ENCODE data around the gene SNAPC3. TPM values are rescaled to one million over a fixed set of nuclear protein-coding genes. Genes with fewer than 3 reads are reported as not detected.
"Not testable (repeated sequence)": the region's sequence is repeated elsewhere in the genome, so short reads cannot be mapped to it uniquely, and the experiment has no call there.

Gene SNAPC3
- total RNA-seq, 1 experiment from 2014 or later = 21.9 TPM

GRCh38 chr9:15438891-15439290 is 16.2 kb downstream of the SNAPC3 start:
- Mint-ChIP-seq H3K9me3 (ENCODE audit: unreplicated experiment) (no peaks in the 10 kb centered on the region), H3K36me3 (ENCODE audit: insufficient read depth, unreplicated experiment) (peaks cover 78% of the 10 kb centered on the region), H3K27ac (ENCODE audit: low read depth, unreplicated experiment) (peak overlapping the region; percentile 42), H3K4me1 (ENCODE audit: insufficient read depth, unreplicated experiment) (no peaks in the 10 kb centered on the region), H3K27me3 (ENCODE audit: insufficient read depth, unreplicated experiment) (no peaks in the 10 kb centered on the region), H3K4me3 (ENCODE audit: unreplicated experiment) (no peak overlapping the region)
- POLR2A ChIA-PET = no interaction called here
- intact Hi-C loops (cut with micrococcal nuclease) = no loop called here
- BruUV-seq (replicated peaks) = no TSS peak
- no peak for TF ChIP-seq CTCF (IDR thresholded peaks at IDR 0.05; ENCODE audit: unreplicated experiment)
- DNase-seq (ENCODE audit: unreplicated experiment) = no peak
- CTCF ChIA-PET = interaction anchor here (0.7 kb wide), 1 partner anchor 161 kb away, joined by 5 read pairs; no protein-coding TSS in a partner anchor

GRCh38 chr9:15441841-15442240 is 19.2 kb downstream of the SNAPC3 start:
- DNase-seq (ENCODE audit: unreplicated experiment); CTCF ChIA-PET; POLR2A ChIA-PET; H3K9me3 Mint-ChIP-seq (ENCODE audit: unreplicated experiment); H3K4me3 Mint-ChIP-seq (ENCODE audit: unreplicated experiment); H3K27me3 Mint-ChIP-seq (ENCODE audit: insufficient read depth, unreplicated experiment); intact Hi-C loops (cut with micrococcal nuclease); H3K27ac Mint-ChIP-seq (ENCODE audit: low read depth, unreplicated experiment); BruUV-seq (replicated peaks); H3K4me1 Mint-ChIP-seq (ENCODE audit: insufficient read depth, unreplicated experiment): not testable (repeated sequence)
- H3K36me3 Mint-ChIP-seq (ENCODE audit: insufficient read depth, unreplicated experiment) = peaks cover 72% of the 10 kb centered on the region

GRCh38 chr9:15442264-15442663 is 19.6 kb downstream of the SNAPC3 start:
- H3K27me3 Mint-ChIP-seq (ENCODE audit: insufficient read depth, unreplicated experiment); intact Hi-C loops (cut with micrococcal nuclease); POLR2A ChIA-PET; H3K9me3 Mint-ChIP-seq (ENCODE audit: unreplicated experiment); BruUV-seq (replicated peaks); DNase-seq (ENCODE audit: unreplicated experiment); H3K27ac Mint-ChIP-seq (ENCODE audit: low read depth, unreplicated experiment); H3K4me1 Mint-ChIP-seq (ENCODE audit: insufficient read depth, unreplicated experiment); H3K4me3 Mint-ChIP-seq (ENCODE audit: unreplicated experiment); CTCF ChIA-PET: not testable (repeated sequence)
- peaks cover 72% of the 10 kb centered on the region for H3K36me3 Mint-ChIP-seq (ENCODE audit: insufficient read depth, unreplicated experiment)

- POLR2A ChIA-PET = interaction anchor here (2.3 kb wide), 1 partner anchor 11 kb away, joined by 6 read pairs; no protein-coding TSS in a partner anchor
- no peak overlapping the region for H3K4me3 Mint-ChIP-seq (ENCODE audit: unreplicated experiment)
- H3K4me1 Mint-ChIP-seq (ENCODE audit: insufficient read depth, unreplicated experiment) = no peaks in the 10 kb centered on the region
- peaks cover 79% of the 10 kb centered on the region for H3K36me3 Mint-ChIP-seq (ENCODE audit: insufficient read depth, unreplicated experiment)
- BruUV-seq (replicated peaks) = no TSS peak
- TF ChIP-seq CTCF (IDR thresholded peaks at IDR 0.05; ENCODE audit: unreplicated experiment) = no peak
- H3K27me3 Mint-ChIP-seq (ENCODE audit: insufficient read depth, unreplicated experiment) = no peaks in the 10 kb centered on the region
- H3K9me3 Mint-ChIP-seq (ENCODE audit: unreplicated experiment) = no peaks in the 10 kb centered on the region
- no peak overlapping the region for H3K27ac Mint-ChIP-seq (ENCODE audit: low read depth, unreplicated experiment)
- CTCF ChIA-PET = interaction anchor here (0.7 to 0.8 kb wide), 3 partner anchors 12 to 25 kb away, joined by 3 read pairs; no protein-coding TSS in a partner anchor
- DNase-seq (ENCODE audit: unreplicated experiment) = no peak
- intact Hi-C loops (cut with micrococcal nuclease) = no loop called here
Measured at GRCh38 chr9:15444141-15444540, 21.5 kb downstream of the SNAPC3 start.

GRCh38 chr9:15453956-15454355 is 31.3 kb downstream of the SNAPC3 start:
- Mint-ChIP-seq H3K27me3 (ENCODE audit: insufficient read depth, unreplicated experiment) (no peaks in the 10 kb centered on the region), H3K4me1 (ENCODE audit: insufficient read depth, unreplicated experiment) (no peaks in the 10 kb centered on the region), H3K9me3 (ENCODE audit: unreplicated experiment) (no peaks in the 10 kb centered on the region), H3K4me3 (ENCODE audit: unreplicated experiment) (no peak overlapping the region), H3K27ac (ENCODE audit: low read depth, unreplicated experiment) (no peak overlapping the region), H3K36me3 (ENCODE audit: insufficient read depth, unreplicated experiment) (peaks cover 74% of the 10 kb centered on the region)
- TF ChIP-seq CTCF (IDR thresholded peaks at IDR 0.05; ENCODE audit: unreplicated experiment) = no peak
- intact Hi-C loops (cut with micrococcal nuclease) = no loop called here
- no TSS peak for BruUV-seq (replicated peaks)
- ChIA-PET POLR2A (interaction anchor here (1.3 kb wide), 1 partner anchor 14 kb away, joined by 3 read pairs; no protein-coding TSS in a partner anchor), CTCF (interaction anchor here (0.5 to 0.6 kb wide), 2 partner anchors 157 to 195 kb away, joined by 3 to 4 read pairs; no protein-coding TSS in a partner anchor)
- DNase-seq (ENCODE audit: unreplicated experiment) = no peak
